HCT116 (cell line): Measurements from ENCODE around the gene FOXN3.

Experiments
- CTCF ChIP-seq, 3 experiments: fragments of 200-600 bp in 1 of 3; sonication (generic) in 1 of 3; IDR thresholded peaks in 2 of 3; conservative IDR thresholded peaks in 1 of 3; 2 replicates each; pipeline ENCODE4 v1.5.1; 2012 to 2017; ENCODE audit warnings: low read depth in 2 of 3, low read length in 2 of 3, antibody characterized with exemption in 1 of 3, borderline replicate concordance in 1 of 3, control low read depth in 1 of 3, mild to moderate bottlenecking in 1 of 3, mixed read lengths in 1 of 3, mixed run types in 1 of 3, moderate library complexity in 1 of 3; ENCODE audit not compliant: insufficient read depth in 1 of 3
- TF ChIP-seq, protein P1 (sequence below): IDR thresholded peaks from 2 replicates; pipeline ENCODE4 v1.6.1; 2012; ENCODE audit warnings: low read depth

DNA sequence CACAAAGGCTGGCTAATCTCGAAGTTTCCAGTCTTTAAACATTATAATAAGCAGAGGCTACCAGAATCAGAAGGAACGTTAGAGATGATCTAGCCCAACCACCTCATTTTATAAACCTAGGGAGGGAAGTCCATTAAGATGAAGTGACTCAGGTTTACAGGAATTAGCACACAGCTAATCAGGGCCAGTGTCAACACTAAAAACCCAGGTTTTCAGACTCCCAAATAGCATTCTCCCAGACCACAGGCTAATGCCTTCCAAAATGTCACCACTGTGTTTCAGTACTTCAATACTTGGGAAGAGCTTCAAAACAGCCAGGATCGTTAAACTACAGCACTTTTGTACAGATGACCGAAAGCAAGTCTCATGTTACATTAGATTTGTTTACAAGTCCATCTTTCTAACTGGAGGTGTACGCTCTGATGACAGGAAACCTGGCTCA is 89.2 kb downstream of the FOXN3 start:
- no peak for TF ChIP-seq CTCF (IDR thresholded peaks at IDR 0.05 in 2 of 3, conservative IDR thresholded peaks at IDR 0.05 in 1 of 3; ENCODE audit: borderline replicate concordance in 1 of 3, insufficient read depth in 1 of 3, low read depth in 2 of 3, low read length in 2 of 3)
- TF ChIP-seq, protein P1, sequence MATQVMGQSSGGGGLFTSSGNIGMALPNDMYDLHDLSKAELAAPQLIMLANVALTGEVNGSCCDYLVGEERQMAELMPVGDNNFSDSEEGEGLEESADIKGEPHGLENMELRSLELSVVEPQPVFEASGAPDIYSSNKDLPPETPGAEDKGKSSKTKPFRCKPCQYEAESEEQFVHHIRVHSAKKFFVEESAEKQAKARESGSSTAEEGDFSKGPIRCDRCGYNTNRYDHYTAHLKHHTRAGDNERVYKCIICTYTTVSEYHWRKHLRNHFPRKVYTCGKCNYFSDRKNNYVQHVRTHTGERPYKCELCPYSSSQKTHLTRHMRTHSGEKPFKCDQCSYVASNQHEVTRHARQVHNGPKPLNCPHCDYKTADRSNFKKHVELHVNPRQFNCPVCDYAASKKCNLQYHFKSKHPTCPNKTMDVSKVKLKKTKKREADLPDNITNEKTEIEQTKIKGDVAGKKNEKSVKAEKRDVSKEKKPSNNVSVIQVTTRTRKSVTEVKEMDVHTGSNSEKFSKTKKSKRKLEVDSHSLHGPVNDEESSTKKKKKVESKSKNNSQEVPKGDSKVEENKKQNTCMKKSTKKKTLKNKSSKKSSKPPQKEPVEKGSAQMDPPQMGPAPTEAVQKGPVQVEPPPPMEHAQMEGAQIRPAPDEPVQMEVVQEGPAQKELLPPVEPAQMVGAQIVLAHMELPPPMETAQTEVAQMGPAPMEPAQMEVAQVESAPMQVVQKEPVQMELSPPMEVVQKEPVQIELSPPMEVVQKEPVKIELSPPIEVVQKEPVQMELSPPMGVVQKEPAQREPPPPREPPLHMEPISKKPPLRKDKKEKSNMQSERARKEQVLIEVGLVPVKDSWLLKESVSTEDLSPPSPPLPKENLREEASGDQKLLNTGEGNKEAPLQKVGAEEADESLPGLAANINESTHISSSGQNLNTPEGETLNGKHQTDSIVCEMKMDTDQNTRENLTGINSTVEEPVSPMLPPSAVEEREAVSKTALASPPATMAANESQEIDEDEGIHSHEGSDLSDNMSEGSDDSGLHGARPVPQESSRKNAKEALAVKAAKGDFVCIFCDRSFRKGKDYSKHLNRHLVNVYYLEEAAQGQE = no peak
